OCI-LY1 (cell line): ENCODE measurements around the gene TFF3.

ENCODE experiments used
- H2AFZ ChIP-seq: fragments of 200-600 bp; sonication (generic), shearing (Covaris generic); 2 replicates; pipeline ENCODE4 v1.6.0; 2014; ENCODE audit warnings: antibody characterized with exemption, mild to moderate bottlenecking, low read length
- H3F3A ChIP-seq: fragments of 200-600 bp; sonication (generic), shearing (Covaris generic); 2 replicates; pipeline ENCODE4 v1.6.0; 2014; ENCODE audit warnings: mild to moderate bottlenecking, antibody characterized with exemption, low read length, moderate library complexity; ENCODE audit not compliant: insufficient read depth
- H3K27ac ChIP-seq: fragments of 200-600 bp; sonication (generic); 2 replicates; pipeline ENCODE4 v1.5.1; 2014; ENCODE audit warnings: low read length, mixed run types, mild to moderate bottlenecking, low read depth; ENCODE audit not compliant: poor library complexity, severe bottlenecking
- H3K27me3 ChIP-seq: fragments of 200-600 bp; sonication (generic); 2 replicates; pipeline ENCODE4 v1.6.0; 2014; ENCODE audit warnings: antibody characterized with exemption, mild to moderate bottlenecking, low read length, moderate library complexity; ENCODE audit not compliant: insufficient read depth
- H3K36me3 ChIP-seq: fragments of 200-600 bp; sonication (generic); 2 replicates; pipeline ENCODE4 v1.6.1; 2014; ENCODE audit warnings: mild to moderate bottlenecking, antibody characterized with exemption, low read length, moderate library complexity, mixed read lengths; ENCODE audit not compliant: insufficient read depth
- H3K4me1 ChIP-seq: fragments of 200-600 bp; sonication (generic); 2 replicates; pipeline ENCODE4 v1.5.1; 2014; ENCODE audit warnings: mild to moderate bottlenecking, low read length, moderate library complexity; ENCODE audit not compliant: insufficient read depth, severe bottlenecking
- H3K4me2 ChIP-seq: fragments of 200-600 bp; sonication (generic), shearing (Covaris generic); 2 replicates; pipeline ENCODE4 v1.6.1; 2014; ENCODE audit warnings: low read length
- H3K4me3 ChIP-seq: fragments of 200-600 bp; sonication (generic); 2 replicates; pipeline ENCODE4 v1.5.1; 2014; ENCODE audit warnings: low read length, low read depth, mild to moderate bottlenecking, mixed read lengths; ENCODE audit not compliant: poor library complexity, severe bottlenecking
- H3K79me2 ChIP-seq: fragments of 200-600 bp; shearing (Covaris generic); 2 replicates; pipeline ENCODE4 v1.6.1; 2016; ENCODE audit warnings: mixed run types, low read length, mixed read lengths; ENCODE audit not compliant: insufficient read depth
- H3K9ac ChIP-seq: fragments of 200-600 bp; sonication (generic), shearing (Covaris generic); 2 replicates; pipeline ENCODE4 v1.6.1; 2014; ENCODE audit warnings: mild to moderate bottlenecking, low read length, mixed read lengths
- H3K9me2 ChIP-seq: fragments of 200-600 bp; sonication (generic), shearing (Covaris generic); 2 replicates; pipeline ENCODE4 v1.6.1; 2014; ENCODE audit warnings: low read depth, mild to moderate bottlenecking, low read length, mixed read lengths
- H3K9me3 ChIP-seq: fragments of 200-600 bp; shearing (Covaris generic); 2 replicates; pipeline ENCODE4 v1.6.1; 2014; ENCODE audit warnings: low read length, mixed read lengths
- H4K20me1 ChIP-seq: fragments of 200-600 bp; sonication (generic), shearing (Covaris generic); 2 replicates; pipeline ENCODE4 v1.6.0; 2016; ENCODE audit warnings: mild to moderate bottlenecking, low read length; ENCODE audit not compliant: insufficient read depth
- CTCF ChIP-seq: fragments of 200-600 bp; sonication (generic), shearing (Covaris generic); IDR thresholded peaks from 2 replicates; pipeline ENCODE4 v1.5.1; 2017; ENCODE audit warnings: mild to moderate bottlenecking, antibody characterized with exemption, low read length, moderate library complexity, mixed read lengths
- EZH2 ChIP-seq: fragments of 200-600 bp; sonication (generic), shearing (Covaris generic); IDR thresholded peaks from 2 replicates; pipeline ENCODE4 v1.8.0; 2017; ENCODE audit warnings: borderline replicate concordance, mixed run types, mild to moderate bottlenecking, antibody characterized with exemption, low read length, moderate library complexity, mixed read lengths

The TFF3 gene

GRCh38 chr21:42319851-42320572 is 4.8 kb upstream of the TFF3 start:
- peaks cover 7% of the 10 kb centered on the region for H3K4me1 ChIP-seq
- no peak overlapping the region for H3K27ac ChIP-seq

GRCh38 chr21:42319376-42319775 is 4.2 kb upstream of the TFF3 start:
- no peaks in the 10 kb centered on the region for H3K9me2 ChIP-seq
- no peaks in the 10 kb centered on the region for H3F3A ChIP-seq
- H2AFZ ChIP-seq, result no peak overlapping the region
- no peaks in the 10 kb centered on the region for H3K36me3 ChIP-seq
- H3K79me2 ChIP-seq, result no peaks in the 10 kb centered on the region
- H3K4me2 ChIP-seq, result no peak overlapping the region
- H3K9me3 ChIP-seq, result no peaks in the 10 kb centered on the region
- TF ChIP-seq EZH2 (no peak), CTCF (no peak)
- no peak overlapping the region for H3K27ac ChIP-seq
- H3K9ac ChIP-seq, result no peak overlapping the region
- no peak overlapping the region for H3K4me3 ChIP-seq
- H3K27me3 ChIP-seq, result peaks cover 6% of the 10 kb centered on the region; the same call in 1 of the 2 replicates
- peaks cover 7% of the 10 kb centered on the region for H3K4me1 ChIP-seq
- no peaks in the 10 kb centered on the region for H4K20me1 ChIP-seq

More at GRCh38 chr21:42319851-42320572, 4.8 kb upstream of the TFF3 start:
- no peak overlapping the region for H3K4me3 ChIP-seq
- no peak overlapping the region for H3K4me2 ChIP-seq
- no peaks in the 10 kb centered on the region for H3F3A ChIP-seq
- H3K79me2 ChIP-seq, result no peaks in the 10 kb centered on the region
- H4K20me1 ChIP-seq, result no peaks in the 10 kb centered on the region
- H3K9me2 ChIP-seq, result no peaks in the 10 kb centered on the region
- no peak for TF ChIP-seq CTCF
- H3K9me3 ChIP-seq, result no peaks in the 10 kb centered on the region
- H3K9ac ChIP-seq, result no peak overlapping the region
- H2AFZ ChIP-seq, result no peak overlapping the region
- H3K36me3 ChIP-seq, result no peaks in the 10 kb centered on the region
- H3K27me3 ChIP-seq, result peaks cover 6% of the 10 kb centered on the region; the same call in 1 of the 2 replicates

GRCh38 chr21:42317826-42318746 is 2.9 kb upstream of the TFF3 start:
- no peak overlapping the region for H3K27ac ChIP-seq
- H3K9ac ChIP-seq, result no peak overlapping the region
- no peaks in the 10 kb centered on the region for H3K9me3 ChIP-seq
- H3K4me3 ChIP-seq, result no peak overlapping the region
- no peaks in the 10 kb centered on the region for H3K9me2 ChIP-seq
- no peaks in the 10 kb centered on the region for H3F3A ChIP-seq
- H3K79me2 ChIP-seq, result no peaks in the 10 kb centered on the region
- H3K27me3 ChIP-seq, result peaks cover 2% of the 10 kb centered on the region; the same call in 1 of the 2 replicates
- H4K20me1 ChIP-seq, result no peaks in the 10 kb centered on the region
- H3K4me2 ChIP-seq, result no peak overlapping the region
- peaks cover 7% of the 10 kb centered on the region for H3K4me1 ChIP-seq
- TF ChIP-seq CTCF (no peak), EZH2 (no peak)
- H3K36me3 ChIP-seq, result no peaks in the 10 kb centered on the region
- no peak overlapping the region for H2AFZ ChIP-seq
